Measurements from ENCODE around the gene MCC.

DNA sequence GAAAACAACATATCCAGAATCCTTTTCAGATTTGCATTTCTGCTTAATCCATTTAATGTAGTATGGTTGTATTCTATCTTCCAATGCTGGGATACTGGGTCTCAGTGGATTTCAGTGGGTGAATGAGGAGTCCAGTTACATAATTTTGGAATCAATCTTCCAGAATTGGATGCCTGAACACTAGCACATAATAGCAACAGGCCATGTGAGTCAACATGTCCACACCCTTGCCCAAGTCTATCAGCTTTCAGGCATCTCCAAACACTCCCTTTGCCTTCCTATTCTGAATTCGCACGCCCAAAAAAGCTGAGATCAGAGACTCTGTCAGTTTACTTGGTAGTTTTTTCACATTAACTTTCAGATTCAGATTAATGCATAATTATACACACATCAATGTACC, 256.0 kb downstream of the MCC start:
- TF ChIP-seq EZH2 (IDR thresholded peaks at IDR 0.05; ENCODE audit: insufficient read depth, poor library complexity, severe bottlenecking) (no peak), EZH2phosphoT487 (IDR thresholded peaks at IDR 0.05; ENCODE audit: insufficient read depth, low read depth) (no peak)
